ENCODE measurements around the gene DLGAP4. TPM values are rescaled to one million over a fixed set of nuclear protein-coding genes. Genes with fewer than 3 reads are reported as not detected.

The DLGAP4 gene
- total RNA-seq, 4 donors from 2014 or later, result 18.8 to 46.7 (median 45.0) TPM

GRCh38 chr20:36400909-36401735 is 95.0 kb downstream of the DLGAP4 start:
- Histone ChIP-seq H3K27me3 (peaks cover 23 to 46% (median 30%) of the 10 kb centered on the region in 3 donors), H3K36me3 (no peaks in the 10 kb centered on the region), H3K27ac (no peak overlapping the region), H3K4me1 (peaks cover 0 to 3% of the 10 kb centered on the region in 2 donors), H3K9me3 (no peaks in the 10 kb centered on the region), H3K4me3 (no peak overlapping the region)
- intact Hi-C loops (cut with DNase I; ENCODE audit: low total_unique reads), result no loop called here
- ATAC-seq (no peak), DNase-seq (no peak)
- in situ Hi-C loops (cut with MboI; ENCODE audit: low sequenced_read_pairs in 4 of 4), result no loop called here
- TF ChIP-seq POLR2A (IDR thresholded peaks at IDR 0.05), result no peak

GRCh38 chr20:36402708-36403107 is 96.6 kb downstream of the DLGAP4 start:
- H3K27me3 ChIP-seq, result peaks cover 21 to 46% (median 29%) of the 10 kb centered on the region in 3 donors
- intact Hi-C loops (cut with DNase I; ENCODE audit: low total_unique reads) (no loop called here), in situ Hi-C loops (cut with MboI; ENCODE audit: low sequenced_read_pairs in 4 of 4) (no loop called here)
- H3K9me3 ChIP-seq, result no peaks in the 10 kb centered on the region
- no peaks in the 10 kb centered on the region for H3K36me3 ChIP-seq
- ATAC-seq, result no peak
- no peak for TF ChIP-seq POLR2A (IDR thresholded peaks at IDR 0.05)
- no peak for DNase-seq
- no peak overlapping the region for H3K4me3 ChIP-seq
- H3K27ac ChIP-seq, result no peak overlapping the region
- peaks cover 0 to 3% of the 10 kb centered on the region in 2 donors for H3K4me1 ChIP-seq

- no peak overlapping the region for H3K27ac ChIP-seq
- H3K4me3 ChIP-seq, result no peak overlapping the region
- H3K4me1 ChIP-seq, result peaks cover 0 to 3% of the 10 kb centered on the region in 2 donors
- no peak for DNase-seq
- in situ Hi-C loops (cut with MboI; ENCODE audit: low sequenced_read_pairs in 4 of 4) (no loop called here), intact Hi-C loops (cut with DNase I; ENCODE audit: low total_unique reads) (no loop called here)
- no peaks in the 10 kb centered on the region for H3K9me3 ChIP-seq
- TF ChIP-seq POLR2A (IDR thresholded peaks at IDR 0.05), result no peak
- TF ChIP-seq CTCF (IDR thresholded peaks at IDR 0.05 in 4 of 5, conservative IDR thresholded peaks at IDR 0.05 in 1 of 5), result no peak
- ATAC-seq, result no peak
- H3K36me3 ChIP-seq, result no peaks in the 10 kb centered on the region
- H3K27me3 ChIP-seq, result peaks cover 19 to 38% (median 23%) of the 10 kb centered on the region in 3 donors
Observed at GRCh38 chr20:36404435-36404978, 98.4 kb downstream of the DLGAP4 start.

GRCh38 chr20:36405255-36405654 is 99.1 kb downstream of the DLGAP4 start:
- H3K4me1 ChIP-seq, result no peaks in the 10 kb centered on the region
- DNase-seq (no peak), ATAC-seq (no peak)
- in situ Hi-C loops (cut with MboI; ENCODE audit: low sequenced_read_pairs in 4 of 4), result no loop called here
- H3K4me3 ChIP-seq, result no peak overlapping the region
- TF ChIP-seq POLR2A (IDR thresholded peaks at IDR 0.05) (no peak), CTCF (IDR thresholded peaks at IDR 0.05 in 4 of 5, conservative IDR thresholded peaks at IDR 0.05 in 1 of 5) (no peak)
- peaks cover 18 to 33% (median 19%) of the 10 kb centered on the region in 3 donors for H3K27me3 ChIP-seq
- H3K9me3 ChIP-seq, result no peaks in the 10 kb centered on the region
- intact Hi-C loops (cut with DNase I; ENCODE audit: low total_unique reads), result no loop called here
- H3K36me3 ChIP-seq, result no peaks in the 10 kb centered on the region
- no peak overlapping the region for H3K27ac ChIP-seq

GRCh38 chr20:36407199-36407733 is 101.1 kb downstream of the DLGAP4 start:
- Histone ChIP-seq H3K27me3 (peaks cover 2 to 13% (median 8%) of the 10 kb centered on the region in 3 donors), H3K4me1 (no peaks in the 10 kb centered on the region), H3K36me3 (no peaks in the 10 kb centered on the region), H3K9me3 (no peaks in the 10 kb centered on the region), H3K4me3 (no peak overlapping the region), H3K27ac (no peak overlapping the region)
- in situ Hi-C loops (cut with MboI; ENCODE audit: low sequenced_read_pairs in 4 of 4), result no loop called here
- DNase-seq (no peak), ATAC-seq (no peak)
- intact Hi-C loops (cut with DNase I; ENCODE audit: low total_unique reads), result no loop called here
- no peak for TF ChIP-seq CTCF (IDR thresholded peaks at IDR 0.05 in 4 of 5, conservative IDR thresholded peaks at IDR 0.05 in 1 of 5)
- TF ChIP-seq POLR2A (IDR thresholded peaks at IDR 0.05), result no peak

Measured in gastrocnemius medialis (tissue), 4 donors.